HG02588 (cell line): Measurements from ENCODE around the gene PSMB3.

ENCODE experiments used
- ATAC-seq: cut with Tn5 transposase; IDR thresholded peaks from one replicate; pipeline ENCODE4 v1.9.1; 2021; ENCODE audit warnings: mild to moderate bottlenecking, moderate library complexity; ENCODE audit not compliant: unreplicated experiment

PSMB3 gene

DNA sequence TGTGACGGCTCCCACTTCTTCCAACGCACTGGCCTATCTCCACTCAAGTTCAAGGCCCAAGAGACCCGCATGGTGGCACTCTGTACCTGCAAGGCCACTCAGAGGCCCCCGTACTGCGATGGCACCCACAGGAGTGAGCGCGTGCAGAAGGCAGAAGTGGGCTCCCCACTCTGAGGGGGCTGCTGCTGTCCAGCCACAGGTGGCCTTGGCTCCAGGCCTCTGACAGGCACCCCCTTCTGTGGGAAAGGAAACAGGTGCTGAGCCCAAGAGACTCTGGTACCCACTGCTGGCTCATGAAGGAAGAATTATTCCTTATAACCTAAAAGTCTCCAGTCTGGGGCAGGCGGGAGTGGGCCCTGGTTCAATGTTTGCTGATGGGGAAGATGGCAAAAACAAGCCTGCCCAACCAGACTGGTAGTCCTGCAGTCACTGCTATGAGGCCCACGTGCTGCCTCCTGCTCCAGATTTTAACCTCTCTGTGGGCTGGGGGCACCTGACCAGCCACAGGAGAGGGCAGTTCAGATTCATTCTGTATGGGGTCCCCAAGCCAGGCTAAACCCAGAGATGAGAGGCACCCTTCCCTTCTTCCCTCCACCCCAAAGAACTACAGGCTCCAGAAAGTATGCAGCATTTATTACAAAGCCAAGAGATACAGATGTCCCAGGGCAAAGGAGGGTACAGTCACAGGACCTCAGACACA lies 19.1 kb upstream of the PSMB3 start:
- ATAC-seq, result no peak

- no peak for ATAC-seq
Measured at GRCh38 chr17:38733982-38734973, 18.3 kb upstream of the PSMB3 start.

- ATAC-seq, result no peak
Measured at GRCh38 chr17:38735161-38735997, 17.2 kb upstream of the PSMB3 start.

DNA sequence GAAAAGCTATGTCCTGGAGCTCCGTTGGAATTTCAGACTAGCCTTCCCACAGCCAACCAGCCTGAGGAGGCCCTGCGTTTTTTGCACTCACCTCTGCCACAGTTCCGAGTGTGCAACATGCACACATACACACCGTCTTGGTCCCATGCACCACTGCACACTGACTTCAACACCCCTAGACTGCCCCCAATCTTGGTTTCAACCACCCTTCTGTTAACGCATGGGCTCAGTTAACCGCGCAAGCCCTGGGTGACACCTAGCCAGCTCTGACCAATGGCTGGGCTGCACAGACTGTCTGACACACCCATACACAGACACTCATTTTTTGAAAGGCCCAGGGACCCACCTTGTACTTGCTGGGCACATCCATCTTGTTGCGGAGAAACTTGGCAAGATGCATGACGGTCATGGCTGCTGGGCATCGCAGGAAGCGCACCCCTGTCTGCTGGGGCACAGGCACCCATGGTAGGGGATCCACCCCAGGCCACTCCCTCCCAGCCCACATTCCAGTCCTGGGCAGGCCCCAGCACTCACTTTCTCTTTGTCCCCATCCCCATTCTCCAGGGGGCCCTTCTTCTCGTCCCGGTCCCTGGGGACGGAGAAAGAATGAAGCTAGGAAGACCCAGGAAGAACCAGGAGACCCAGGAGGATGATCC lies 14.4 kb upstream of the PSMB3 start:
- no peak for ATAC-seq

GRCh38 chr17:38738686-38739085 lies 13.9 kb upstream of the PSMB3 start:
- ATAC-seq, result no peak

DNA sequence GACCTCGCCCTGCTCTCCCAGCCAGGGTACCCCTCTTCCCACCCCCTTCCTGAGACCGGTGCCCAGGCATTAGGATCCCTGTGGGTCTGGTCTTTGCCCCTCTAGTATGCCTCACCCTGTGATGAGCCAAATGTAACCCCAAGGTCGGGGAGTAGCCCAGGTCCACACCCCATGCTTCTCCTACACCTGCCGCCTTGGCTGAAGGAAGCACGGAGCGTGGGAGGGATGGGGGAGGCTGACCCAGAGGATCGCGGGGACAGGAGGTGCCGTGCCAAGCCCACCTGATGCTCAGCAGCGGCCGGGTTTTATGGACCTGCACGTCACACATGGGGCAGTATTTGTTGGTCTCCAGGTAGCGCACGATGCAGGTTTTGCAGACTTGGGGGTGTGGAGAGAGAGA lies 13.2 kb upstream of the PSMB3 start:
- ATAC-seq, result no peak

- no peak for ATAC-seq
Measured at GRCh38 chr17:38740044-38740443, 12.5 kb upstream of the PSMB3 start.

GRCh38 chr17:38740806-38741205 lies 11.7 kb upstream of the PSMB3 start:
- ATAC-seq, result no peak

DNA sequence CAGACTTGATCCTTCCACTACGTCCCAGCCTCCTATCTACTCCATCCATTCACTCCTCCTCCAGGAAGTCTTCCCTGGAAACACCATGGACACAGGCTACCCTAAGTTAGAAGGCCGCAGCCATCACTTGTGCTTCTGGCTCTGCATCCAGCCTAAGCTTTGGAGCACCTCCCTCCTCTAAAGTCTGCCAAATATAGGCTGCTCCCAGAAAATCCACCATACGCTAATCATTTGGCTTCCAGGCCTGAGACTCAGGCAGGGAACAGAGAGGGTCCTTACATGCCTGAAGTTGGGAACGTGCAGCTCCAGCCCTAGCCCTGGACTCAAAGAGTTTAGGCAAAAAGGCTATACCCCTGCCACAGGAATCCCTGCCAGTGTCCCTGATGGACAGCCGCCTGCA lies 11.1 kb upstream of the PSMB3 start:
- ATAC-seq, result no peak

DNA sequence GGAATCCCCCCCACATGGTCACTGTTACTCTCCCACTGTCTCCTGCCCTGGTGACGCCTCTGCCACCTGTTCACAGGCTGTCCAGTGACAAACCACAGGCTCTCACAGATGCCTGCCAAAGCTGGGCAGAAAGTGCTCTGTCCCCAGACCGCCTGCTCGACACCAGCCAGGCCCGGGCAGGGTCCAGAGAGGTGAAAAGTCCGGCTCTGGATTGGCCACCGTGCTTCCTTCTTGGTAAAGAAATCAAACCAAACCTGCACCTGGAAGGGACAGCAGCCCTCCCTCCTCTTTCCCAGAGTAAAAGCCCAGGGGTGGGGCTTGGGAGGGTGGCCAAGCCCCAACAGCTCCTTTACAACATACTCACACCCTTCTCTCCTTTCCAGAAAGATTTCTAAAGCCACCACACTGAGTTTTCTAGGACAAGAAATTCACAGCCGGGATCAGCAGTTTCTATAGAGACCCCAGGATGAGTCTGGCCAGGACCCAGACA lies 10.6 kb upstream of the PSMB3 start:
- no peak for ATAC-seq

- no peak for ATAC-seq
Measured at GRCh38 chr17:38742411-38743308, 9.9 kb upstream of the PSMB3 start.

DNA sequence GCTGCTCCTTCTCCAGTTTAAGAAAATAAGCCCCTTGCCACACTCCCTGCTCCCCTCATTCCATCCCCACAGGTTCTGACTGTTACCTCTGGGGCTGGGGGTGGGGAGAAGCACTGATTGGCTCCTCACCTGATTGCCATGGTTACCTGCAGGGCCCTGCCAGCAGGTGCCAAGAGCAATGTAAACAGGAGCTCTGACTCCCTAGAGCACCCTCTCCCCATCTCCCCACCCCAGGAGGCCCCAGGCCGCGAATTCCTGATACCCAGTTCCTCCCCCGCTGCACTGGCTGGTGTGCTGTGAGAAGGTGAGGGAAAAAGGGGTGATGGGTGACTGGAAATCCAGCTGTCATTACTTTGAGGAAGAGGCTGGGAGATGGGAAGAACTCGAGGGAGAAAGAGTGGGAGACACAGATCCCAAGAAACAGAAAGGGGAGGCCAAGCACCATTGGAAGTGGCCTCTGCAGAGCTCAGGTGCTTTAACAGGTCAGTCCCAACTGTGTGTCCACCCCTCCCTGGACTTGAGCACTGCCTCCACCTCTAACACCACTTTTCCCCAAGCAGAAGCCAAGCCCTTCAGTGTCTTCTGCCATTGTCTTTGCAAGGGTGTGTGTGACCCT lies 8.9 kb upstream of the PSMB3 start:
- ATAC-seq, result no peak

- no peak for ATAC-seq
Measured at GRCh38 chr17:38745545-38745944, 7.0 kb upstream of the PSMB3 start.

DNA sequence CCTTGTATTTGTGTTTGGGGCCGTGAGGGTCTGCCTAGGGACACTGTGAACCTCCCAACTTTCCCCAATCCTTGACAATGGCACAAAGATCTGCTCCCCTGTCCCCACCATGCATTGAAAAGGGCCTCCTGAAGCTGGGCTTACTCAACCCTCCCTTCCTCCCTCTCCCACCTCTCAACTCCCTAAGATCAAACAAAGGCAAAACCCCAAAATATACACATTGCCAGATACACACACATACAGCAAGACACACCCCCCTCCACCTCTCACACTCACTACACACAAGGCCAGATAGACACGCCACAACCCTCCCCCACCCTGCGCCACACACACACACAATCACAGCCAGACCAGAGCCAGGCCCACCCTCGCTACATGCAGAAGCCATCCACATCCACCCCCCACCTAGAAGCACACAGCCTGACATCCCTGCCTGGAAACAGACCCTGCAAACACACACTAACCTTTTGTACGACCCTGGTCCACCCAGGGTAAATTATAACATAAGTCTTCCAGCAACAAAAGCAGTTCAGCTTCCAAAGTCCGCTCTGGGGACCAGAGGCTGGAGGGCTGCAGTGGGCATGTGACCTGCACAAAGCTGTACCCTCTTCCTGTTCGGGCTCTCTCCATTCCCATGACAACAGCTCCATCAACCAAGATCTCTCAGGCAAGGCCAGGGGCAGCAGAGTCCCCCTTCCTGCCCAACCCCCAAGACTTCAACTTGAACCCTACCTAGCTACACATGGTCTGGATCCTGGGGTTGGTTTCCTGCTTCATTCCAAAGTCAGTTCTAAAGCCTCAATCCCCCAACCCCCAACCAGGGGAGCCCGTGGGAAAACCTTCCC lies 6.3 kb upstream of the PSMB3 start:
- ATAC-seq, result no peak

- ATAC-seq, result no peak
Measured at GRCh38 chr17:38746849-38747462, 5.6 kb upstream of the PSMB3 start.

GRCh38 chr17:38747463-38748148 lies 4.9 kb upstream of the PSMB3 start:
- no peak for ATAC-seq
